GM12864 (cell line): ENCODE results near the gene NDUFB3.
"Not testable (repeated sequence)": the region's sequence is repeated elsewhere in the genome, so short reads cannot be mapped to it uniquely, and the experiment has no call there.

Experiments used
- DNase-seq: peaks from one replicate; pipeline ENCODE4 v3.0.0-alpha.2; 2011; ENCODE audit warnings: low read depth
- H3K4me3 ChIP-seq: 2 replicates; pipeline ENCODE4 v1.5.1; 2011; ENCODE audit warnings: mild to moderate bottlenecking, low read depth, low read length, control low read depth
- CTCF ChIP-seq: IDR thresholded peaks from 2 replicates; pipeline ENCODE4 v1.5.1; 2011; ENCODE audit warnings: low read depth, mild to moderate bottlenecking, moderate library complexity, low read length, control low read depth, inconsistent platforms; ENCODE audit errors: missing control alignments

NDUFB3 gene

DNA sequence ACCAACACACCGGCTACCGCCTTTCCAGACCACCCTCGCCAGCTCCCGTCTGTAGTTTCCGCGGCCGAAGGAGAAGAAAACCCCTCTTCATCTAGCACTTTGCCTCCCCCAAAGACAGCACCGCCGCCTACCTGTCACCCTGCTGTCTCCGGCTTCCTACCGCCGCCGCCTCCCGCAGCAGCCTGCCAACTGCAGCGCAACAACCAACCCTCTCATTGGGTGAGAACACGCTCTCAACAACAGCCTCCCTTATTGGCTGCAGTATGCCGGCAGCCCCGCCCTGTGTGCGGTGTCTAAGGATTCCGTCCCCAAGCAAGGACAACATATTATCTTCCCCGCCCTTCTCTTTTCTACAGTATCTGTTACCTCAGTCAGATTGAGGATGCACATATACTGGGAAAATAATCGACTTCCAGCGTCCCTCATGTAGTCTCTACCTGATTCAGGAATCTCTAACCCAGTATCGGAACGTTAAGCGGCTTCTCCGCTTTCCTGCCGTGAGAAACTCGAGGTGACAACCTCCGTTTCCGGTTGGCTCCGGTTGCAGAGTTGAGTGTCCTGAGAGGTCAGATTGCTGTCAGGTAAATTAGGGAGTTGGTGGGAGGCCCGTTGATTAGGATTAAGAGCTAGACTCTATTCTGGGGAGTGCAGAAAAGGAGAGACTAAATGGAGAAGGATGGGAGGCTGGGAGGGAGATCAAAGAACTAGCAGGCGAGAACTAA lies at the start of gene NDUFB3, which contains the start of gene HYCC2:
Gene NDUFB3 (plus strand): TSS at position 523 of the 722 bp plus-strand sequence. CDS start 6,882 bp downstream, outside the sequence.
Gene HYCC2 (minus strand): TSS at position 193 of the 722 bp plus-strand sequence. CDS start 47,662 bp downstream, outside the sequence.
- peak; percentile 92 for DNase-seq
- TF ChIP-seq CTCF: peak; percentile 26
- H3K4me3 ChIP-seq: peak within 1 kb of the TSS; percentile 87

- no peak overlapping the region for H3K4me3 ChIP-seq
- no peak for DNase-seq
- no peak for TF ChIP-seq CTCF
These were observed 47.3 kb upstream of the NDUFB3 start for GRCh38 chr2:201024518-201024917.

DNA sequence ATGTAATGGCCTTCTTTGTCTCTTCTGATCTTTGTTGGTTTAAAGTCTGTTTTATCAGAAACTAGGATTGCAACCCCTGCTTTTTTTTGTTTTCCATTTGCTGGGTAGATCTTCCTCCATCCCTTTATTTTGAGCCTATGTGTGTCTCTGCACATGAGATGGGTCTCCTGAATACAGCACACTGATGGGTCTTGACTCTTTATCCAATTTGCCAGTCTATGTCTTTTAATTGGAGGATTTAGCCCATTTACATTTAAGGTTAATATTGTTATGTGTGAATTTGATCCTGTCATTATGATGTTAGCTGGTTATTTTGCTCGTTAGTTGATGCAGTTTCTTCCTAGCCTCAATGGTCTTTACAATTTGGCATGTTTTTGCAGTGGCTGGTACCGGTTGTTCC lies 37.4 kb upstream of the NDUFB3 start:
- DNase-seq, H3K4me3 ChIP-seq: not testable (repeated sequence)

DNA sequence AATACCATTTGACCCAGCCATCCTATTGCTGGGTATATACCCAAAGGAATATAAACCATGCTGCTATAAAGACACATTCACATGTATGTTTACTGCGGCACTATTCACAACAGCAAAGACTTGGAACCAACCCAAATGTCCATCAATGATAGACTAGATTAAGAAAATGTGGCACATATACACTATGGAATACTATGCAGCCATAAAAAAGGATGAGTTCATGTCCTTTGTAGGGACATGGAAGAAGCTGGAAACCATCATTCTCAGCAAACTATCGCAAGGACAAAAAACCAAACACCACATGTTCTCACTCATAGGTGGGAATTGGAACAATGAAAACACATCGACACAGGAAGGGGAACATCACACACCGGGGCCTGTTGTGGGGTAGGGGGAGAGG lies 33.4 kb upstream of the NDUFB3 start:
- not testable (repeated sequence) for DNase-seq

DNA sequence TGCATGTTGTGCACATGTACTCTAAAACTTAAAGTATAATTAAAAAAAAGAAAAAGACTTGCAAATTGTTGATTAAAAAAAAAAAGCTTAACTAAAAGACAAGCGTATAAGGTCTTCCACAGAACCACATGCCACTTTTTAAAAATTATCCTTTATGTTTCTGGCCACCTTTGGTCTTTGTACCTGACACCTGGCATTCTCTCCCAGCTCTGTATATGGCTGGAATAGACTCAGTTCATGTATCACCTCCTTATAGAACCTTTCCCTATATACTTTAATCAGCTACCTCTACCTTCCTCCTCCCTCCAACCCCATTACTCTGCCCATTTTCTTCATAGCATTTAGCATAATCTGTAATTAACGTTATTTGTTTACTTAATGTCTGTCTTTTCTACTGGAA lies 32.9 kb upstream of the NDUFB3 start:
- H3K4me3 ChIP-seq: no peak overlapping the region
- no peak for DNase-seq
- no peak for TF ChIP-seq CTCF

More for the DNA sequence above, 33.4 kb upstream of the NDUFB3 start:
- not testable (repeated sequence) for H3K4me3 ChIP-seq

DNA sequence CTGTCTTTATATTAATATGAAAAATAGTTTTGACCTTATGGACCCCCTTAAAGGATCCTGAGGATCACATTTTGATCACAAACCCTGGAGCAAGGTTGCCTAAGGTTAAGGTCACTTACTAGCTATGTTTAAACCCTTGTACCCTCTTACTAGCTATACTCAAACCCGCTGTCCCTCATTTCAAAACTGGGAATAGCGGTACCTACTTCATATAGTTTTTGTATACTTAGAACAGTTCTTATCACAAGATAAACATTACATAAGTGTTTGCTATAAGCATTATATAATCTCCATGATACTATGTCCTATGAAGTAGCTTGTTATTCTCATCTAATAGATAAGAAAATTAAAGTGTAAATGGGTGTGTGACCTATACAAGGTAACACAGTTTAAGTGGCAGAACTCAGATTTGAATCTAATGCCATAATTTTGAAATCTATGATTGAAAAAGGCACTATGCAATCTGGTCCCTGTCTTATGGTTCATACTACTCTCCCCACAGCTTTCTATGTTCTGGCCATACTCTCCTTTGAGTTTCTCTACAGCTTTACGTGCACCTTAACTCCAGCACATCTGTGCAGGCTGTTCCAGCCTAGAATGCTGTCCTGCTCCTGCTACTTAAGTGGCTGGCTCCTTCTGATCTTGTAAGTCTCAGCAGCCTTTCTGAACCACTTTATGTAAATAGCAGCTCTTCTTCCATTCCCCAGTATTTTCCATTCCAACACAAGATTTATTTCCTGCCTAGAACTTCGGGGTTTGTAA lies 30.8 kb upstream of the NDUFB3 start:
- H3K4me3 ChIP-seq: no peak overlapping the region
- no peak for DNase-seq

GRCh38 chr2:201042451-201042850 lies 29.4 kb upstream of the NDUFB3 start:
- DNase-seq, H3K4me3 ChIP-seq: not testable (repeated sequence)

More for the DNA sequence above, 30.8 kb upstream of the NDUFB3 start:
- no peak for TF ChIP-seq CTCF

GRCh38 chr2:201043050-201043449 lies 28.8 kb upstream of the NDUFB3 start:
- H3K4me3 ChIP-seq, DNase-seq: not testable (repeated sequence)

GRCh38 chr2:201046881-201047280 lies 24.9 kb upstream of the NDUFB3 start:
- no peak overlapping the region for H3K4me3 ChIP-seq
- no peak for TF ChIP-seq CTCF
- no peak for DNase-seq
